ENCODE data around the gene HMCN2. TPM values are rescaled to one million over a fixed set of nuclear protein-coding genes. Genes with fewer than 3 reads are reported as not detected.

Gene HMCN2
- total RNA-seq, 1 experiment from 2014 or later: 5.6 TPM

DNA sequence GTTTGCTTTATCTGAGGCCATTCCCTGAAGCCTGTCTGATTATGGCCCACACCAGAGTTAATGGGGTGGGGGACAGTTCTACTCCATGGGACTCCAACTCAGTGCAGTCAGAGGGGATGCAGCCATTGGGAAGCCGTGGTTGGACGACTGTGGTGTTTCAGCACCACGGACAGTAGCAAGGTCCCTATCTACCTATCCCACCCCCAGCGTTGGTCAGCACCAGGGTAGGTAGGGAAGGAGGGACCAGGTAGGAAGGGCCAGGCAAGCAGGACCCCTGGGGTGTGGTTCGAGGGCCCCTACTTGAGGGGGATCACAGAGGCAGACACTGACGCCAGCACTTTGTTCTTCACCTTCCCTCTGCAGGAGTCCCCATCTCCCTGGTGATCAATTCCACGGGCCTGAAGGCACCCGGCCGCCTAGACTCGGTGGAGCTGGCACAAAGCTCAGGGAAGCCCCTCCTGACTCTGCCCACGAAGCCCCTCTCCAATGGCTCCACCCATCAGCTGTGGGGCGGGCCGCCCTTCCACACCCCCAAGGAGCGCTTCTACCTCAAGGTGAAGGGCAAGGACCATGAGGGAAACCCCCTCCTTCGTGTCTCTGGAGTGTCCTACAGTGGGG, 33.2 kb downstream of the HMCN2 start (continued):
- no peak for TF ChIP-seq HMGXB4 (CRISPR knock-in tag; IDR thresholded peaks at IDR 0.05)

GRCh38 chr9:130299785-130300615, 34.4 kb downstream of the HMCN2 start:
- CTCF ChIA-PET: interaction anchor here (1.0 kb wide), 1 partner anchor 57 kb away, joined by 4 read pairs; no protein-coding TSS in a partner anchor
- Mint-ChIP-seq H3K9me3 (no peaks in the 10 kb centered on the region), H3K27ac (no peak overlapping the region), H3K27me3 (ENCODE audit: low read depth) (no peaks in the 10 kb centered on the region), H3K36me3 (peaks cover 10% of the 10 kb centered on the region), H3K4me3 (no peak overlapping the region), H3K4me1 (0 out of 2 replicates have a peak, but pooled peaks cover 2% of the 10 kb centered on the region)
- POLR2A ChIA-PET: no interaction called here
- DNase-seq (ENCODE audit: low spot score): no peak
- ATAC-seq: no peak
- no peak for TF ChIP-seq CREB1 (CRISPR knock-in tag; IDR thresholded peaks at IDR 0.05)
- no peak for TF ChIP-seq ZNF317 (CRISPR knock-in tag; IDR thresholded peaks at IDR 0.05; ENCODE audit: borderline replicate concordance, low read depth)
- TF ChIP-seq, protein P1, sequence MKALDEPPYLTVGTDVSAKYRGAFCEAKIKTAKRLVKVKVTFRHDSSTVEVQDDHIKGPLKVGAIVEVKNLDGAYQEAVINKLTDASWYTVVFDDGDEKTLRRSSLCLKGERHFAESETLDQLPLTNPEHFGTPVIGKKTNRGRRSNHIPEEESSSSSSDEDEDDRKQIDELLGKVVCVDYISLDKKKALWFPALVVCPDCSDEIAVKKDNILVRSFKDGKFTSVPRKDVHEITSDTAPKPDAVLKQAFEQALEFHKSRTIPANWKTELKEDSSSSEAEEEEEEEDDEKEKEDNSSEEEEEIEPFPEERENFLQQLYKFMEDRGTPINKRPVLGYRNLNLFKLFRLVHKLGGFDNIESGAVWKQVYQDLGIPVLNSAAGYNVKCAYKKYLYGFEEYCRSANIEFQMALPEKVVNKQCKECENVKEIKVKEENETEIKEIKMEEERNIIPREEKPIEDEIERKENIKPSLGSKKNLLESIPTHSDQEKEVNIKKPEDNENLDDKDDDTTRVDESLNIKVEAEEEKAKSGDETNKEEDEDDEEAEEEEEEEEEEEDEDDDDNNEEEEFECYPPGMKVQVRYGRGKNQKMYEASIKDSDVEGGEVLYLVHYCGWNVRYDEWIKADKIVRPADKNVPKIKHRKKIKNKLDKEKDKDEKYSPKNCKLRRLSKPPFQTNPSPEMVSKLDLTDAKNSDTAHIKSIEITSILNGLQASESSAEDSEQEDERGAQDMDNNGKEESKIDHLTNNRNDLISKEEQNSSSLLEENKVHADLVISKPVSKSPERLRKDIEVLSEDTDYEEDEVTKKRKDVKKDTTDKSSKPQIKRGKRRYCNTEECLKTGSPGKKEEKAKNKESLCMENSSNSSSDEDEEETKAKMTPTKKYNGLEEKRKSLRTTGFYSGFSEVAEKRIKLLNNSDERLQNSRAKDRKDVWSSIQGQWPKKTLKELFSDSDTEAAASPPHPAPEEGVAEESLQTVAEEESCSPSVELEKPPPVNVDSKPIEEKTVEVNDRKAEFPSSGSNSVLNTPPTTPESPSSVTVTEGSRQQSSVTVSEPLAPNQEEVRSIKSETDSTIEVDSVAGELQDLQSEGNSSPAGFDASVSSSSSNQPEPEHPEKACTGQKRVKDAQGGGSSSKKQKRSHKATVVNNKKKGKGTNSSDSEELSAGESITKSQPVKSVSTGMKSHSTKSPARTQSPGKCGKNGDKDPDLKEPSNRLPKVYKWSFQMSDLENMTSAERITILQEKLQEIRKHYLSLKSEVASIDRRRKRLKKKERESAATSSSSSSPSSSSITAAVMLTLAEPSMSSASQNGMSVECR (CRISPR knock-in tag; IDR thresholded peaks at IDR 0.05; ENCODE audit: borderline replicate concordance): no peak
- no peak for TF ChIP-seq ZNF423 (CRISPR knock-in tag; IDR thresholded peaks at IDR 0.05)
- TF ChIP-seq, protein P2, sequence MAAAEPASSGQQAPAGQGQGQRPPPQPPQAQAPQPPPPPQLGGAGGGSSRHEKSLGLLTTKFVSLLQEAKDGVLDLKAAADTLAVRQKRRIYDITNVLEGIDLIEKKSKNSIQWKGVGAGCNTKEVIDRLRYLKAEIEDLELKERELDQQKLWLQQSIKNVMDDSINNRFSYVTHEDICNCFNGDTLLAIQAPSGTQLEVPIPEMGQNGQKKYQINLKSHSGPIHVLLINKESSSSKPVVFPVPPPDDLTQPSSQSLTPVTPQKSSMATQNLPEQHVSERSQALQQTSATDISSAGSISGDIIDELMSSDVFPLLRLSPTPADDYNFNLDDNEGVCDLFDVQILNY (CRISPR knock-in tag; IDR thresholded peaks at IDR 0.05): no peak
- no peak for TF ChIP-seq ZBTB21 (CRISPR knock-in tag; IDR thresholded peaks at IDR 0.05; ENCODE audit: borderline replicate concordance)
- TF ChIP-seq IRF2 (CRISPR knock-in tag; IDR thresholded peaks at IDR 0.05; ENCODE audit: borderline replicate concordance, low read depth): no peak
- no peak for TF ChIP-seq STAT6 (CRISPR knock-in tag; conservative IDR thresholded peaks at IDR 0.05; ENCODE audit: low read depth)
- no peak for TF ChIP-seq ZNF138 (CRISPR knock-in tag; conservative IDR thresholded peaks at IDR 0.05)
- TF ChIP-seq, protein P3, sequence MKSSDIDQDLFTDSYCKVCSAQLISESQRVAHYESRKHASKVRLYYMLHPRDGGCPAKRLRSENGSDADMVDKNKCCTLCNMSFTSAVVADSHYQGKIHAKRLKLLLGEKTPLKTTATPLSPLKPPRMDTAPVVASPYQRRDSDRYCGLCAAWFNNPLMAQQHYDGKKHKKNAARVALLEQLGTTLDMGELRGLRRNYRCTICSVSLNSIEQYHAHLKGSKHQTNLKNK (CRISPR knock-in tag; IDR thresholded peaks at IDR 0.05): no peak
- TF ChIP-seq ESRRA (CRISPR knock-in tag; IDR thresholded peaks at IDR 0.05; ENCODE audit: borderline replicate concordance): no peak
- TF ChIP-seq ZNF532 (CRISPR knock-in tag; IDR thresholded peaks at IDR 0.05; ENCODE audit: borderline replicate concordance): no peak
- TF ChIP-seq ZNF416 (CRISPR knock-in tag; IDR thresholded peaks at IDR 0.05): no peak
- no peak for TF ChIP-seq TEAD4 (CRISPR knock-in tag; IDR thresholded peaks at IDR 0.05)
- no peak for TF ChIP-seq GABPB1 (CRISPR knock-in tag; IDR thresholded peaks at IDR 0.05)
- no peak for TF ChIP-seq ZSCAN18 (CRISPR knock-in tag; IDR thresholded peaks at IDR 0.05)

Data from WTC11 (cell line).